GM21737 (cell line): ENCODE measurements around the gene AKAP6.

Experiments
- ATAC-seq: cut with Tn5 transposase; IDR thresholded peaks from one replicate; pipeline ENCODE4 v1.9.1; 2021; ENCODE audit warnings: mild to moderate bottlenecking, moderate library complexity; ENCODE audit not compliant: unreplicated experiment

AKAP6 gene

GRCh38 chr14:32618991-32619390 lies 289.9 kb downstream of the AKAP6 start:
- no peak for ATAC-seq

DNA sequence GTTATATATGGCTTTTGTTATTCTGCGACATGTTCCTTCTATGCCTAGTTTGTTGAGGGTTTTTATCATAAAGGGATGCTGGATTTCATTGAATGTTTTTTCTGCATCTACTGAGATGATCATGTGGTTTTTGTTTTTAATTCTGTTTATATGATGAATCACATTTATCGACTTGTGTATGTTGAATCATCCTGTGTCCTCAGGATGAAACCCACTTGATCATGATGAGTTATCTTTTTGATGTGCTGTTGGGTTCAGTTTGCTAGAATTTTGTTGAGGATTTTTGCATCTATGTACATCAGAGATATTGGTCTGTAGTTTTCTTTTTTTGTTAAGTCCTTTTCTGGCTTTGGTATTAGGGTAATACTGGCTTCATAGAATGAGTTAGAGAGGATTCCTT lies 291.2 kb downstream of the AKAP6 start:
- no peak for ATAC-seq

- ATAC-seq, result no peak
Observed at GRCh38 chr14:32620724-32621123, 291.6 kb downstream of the AKAP6 start.

DNA sequence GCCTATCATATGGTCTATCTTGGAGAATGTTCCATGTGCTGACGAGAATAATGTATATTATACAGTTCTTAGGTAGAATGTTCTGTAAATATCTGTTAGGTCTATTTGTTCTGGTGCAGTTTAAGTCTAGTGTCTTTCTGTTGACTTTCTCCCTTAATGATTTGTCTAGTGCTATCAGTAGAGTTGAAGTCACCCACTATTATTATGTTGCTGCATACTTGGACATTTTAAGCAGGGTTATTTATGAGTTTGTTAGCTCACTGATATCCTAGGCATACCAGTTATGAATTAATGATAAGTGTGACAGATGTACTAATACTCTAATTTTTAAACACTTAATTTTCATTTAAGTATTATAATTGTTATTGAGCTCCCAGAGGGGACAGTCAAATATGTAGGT lies 292.5 kb downstream of the AKAP6 start:
- ATAC-seq, result no peak

GRCh38 chr14:32622742-32623141 lies 293.6 kb downstream of the AKAP6 start:
- no peak for ATAC-seq

- no peak for ATAC-seq
Observed at GRCh38 chr14:32623300-32624093, 294.4 kb downstream of the AKAP6 start.

- no peak for ATAC-seq
Observed at GRCh38 chr14:32625211-32625610, 296.1 kb downstream of the AKAP6 start.

DNA sequence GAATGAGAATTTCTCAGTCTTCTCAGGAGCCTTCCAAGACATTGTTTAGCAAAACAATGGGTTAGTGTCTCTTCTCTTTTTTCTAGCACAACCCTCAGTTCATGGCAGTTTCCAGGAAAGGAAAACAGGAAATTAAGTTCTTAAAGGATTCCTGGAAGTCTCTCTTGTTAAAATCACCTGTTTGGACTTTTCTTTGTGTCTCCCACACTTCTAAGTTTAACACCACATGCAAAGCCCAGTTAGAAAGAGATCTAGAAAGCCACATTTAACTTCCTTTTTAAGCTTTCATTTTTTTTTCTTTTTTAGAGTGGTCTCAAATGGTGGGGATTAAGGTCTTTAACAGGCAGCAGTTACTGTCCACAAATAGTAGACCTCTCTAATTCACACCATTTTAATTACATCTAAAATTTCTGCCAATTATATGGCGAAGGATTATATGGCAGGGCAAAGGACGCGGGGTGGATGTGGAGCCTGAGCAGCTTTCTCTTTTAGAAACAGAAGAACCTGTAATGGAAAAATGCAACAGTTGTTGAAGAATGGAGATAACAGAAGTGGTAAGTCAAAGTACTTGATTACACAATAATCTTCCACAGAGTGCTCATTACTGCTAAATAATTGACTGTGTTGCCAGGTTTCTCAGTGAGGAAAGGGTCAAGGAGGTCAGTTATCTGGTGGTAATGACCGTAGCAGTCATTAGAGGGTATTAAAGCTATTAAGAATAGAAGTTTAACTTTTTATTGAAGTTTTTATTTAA lies 298.6 kb downstream of the AKAP6 start:
- ATAC-seq, result no peak

DNA sequence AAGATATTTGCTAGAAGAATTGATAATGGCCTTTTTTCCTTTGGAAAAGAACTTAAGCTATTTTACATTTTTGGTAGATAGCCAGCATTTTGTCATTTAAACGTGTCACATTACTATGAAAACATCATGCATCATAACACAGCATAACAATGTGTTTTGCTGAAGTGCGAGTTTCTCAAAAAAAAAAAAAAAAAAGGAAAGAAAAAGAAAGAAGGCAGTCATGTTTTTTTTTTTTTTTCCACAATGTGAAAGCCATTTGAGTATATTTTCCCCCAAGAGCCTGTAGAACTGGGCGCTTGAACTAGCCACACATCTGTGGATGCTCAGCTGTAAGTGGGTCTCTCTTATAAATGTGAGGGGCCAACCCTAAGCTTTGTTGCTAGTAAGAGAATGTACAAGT lies 300.1 kb downstream of the AKAP6 start:
- ATAC-seq, result no peak

DNA sequence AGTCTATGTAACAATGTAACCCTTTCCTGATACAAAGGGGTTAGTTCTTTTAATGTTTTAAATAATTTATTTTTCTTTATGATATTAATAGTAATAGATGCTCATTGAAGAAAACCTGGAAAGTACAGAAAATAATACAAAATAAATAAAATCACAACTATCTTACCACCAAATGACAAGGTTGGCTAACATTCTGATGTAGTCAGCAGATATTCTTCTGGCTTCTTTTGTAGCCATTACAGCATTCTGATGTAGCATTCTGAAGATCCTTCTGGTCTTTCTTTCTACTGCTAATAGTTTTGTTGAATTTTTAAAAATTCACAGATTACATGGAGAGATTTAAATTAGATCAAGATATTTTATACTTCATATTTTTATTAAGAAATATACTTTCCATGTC lies 301.6 kb downstream of the AKAP6 start:
- no peak for ATAC-seq

GRCh38 chr14:32633224-32633859 lies 304.2 kb downstream of the AKAP6 start:
- no peak for ATAC-seq

DNA sequence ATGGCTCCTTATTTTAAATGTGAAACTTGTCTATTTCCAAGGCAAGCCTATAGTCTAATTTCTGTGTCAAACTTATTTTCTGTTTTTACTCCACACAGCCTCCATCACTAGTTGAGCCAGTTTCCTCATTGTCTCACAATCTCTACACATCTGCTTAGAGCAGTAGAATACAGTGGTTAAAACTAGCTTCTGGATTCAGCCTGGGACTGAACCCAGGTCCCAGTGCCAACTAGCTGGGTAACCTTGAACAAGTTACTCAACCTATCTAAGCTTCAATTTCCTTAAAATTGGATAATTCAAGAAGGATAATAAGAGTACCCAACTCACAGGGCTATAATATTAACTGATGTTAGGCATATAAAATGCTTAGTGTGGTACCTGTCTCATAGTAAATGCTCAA lies 304.8 kb downstream of the AKAP6 start:
- no peak for ATAC-seq

DNA sequence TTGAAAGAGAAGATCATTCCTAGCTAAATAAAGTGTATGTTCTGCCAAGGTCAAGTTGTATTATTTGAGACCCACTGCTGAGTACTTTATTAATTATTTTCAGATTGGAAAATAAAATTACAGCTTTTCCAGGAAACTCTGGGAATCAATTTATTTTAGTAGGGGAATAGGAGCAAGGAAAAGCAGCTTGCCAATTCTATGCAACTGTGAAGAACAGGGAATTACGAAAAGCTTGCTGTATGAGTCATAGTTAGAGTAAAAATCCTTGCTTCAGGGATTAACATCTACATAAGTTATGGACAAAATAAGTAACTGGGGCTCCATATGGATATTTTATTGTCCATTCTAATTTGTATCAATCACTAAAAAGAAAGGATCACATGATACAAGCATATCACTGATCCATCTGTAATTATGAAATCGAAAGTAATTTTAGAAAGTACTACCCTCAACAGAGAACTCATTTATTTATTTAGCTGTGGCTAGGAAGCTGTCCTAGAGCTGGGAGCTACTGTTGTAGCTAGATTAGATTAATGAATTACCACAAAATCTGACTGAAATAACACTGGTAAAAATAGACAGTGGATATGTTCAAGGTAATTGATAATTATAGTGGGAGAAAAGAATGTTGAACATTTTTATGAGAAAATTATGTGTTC lies 306.1 kb downstream of the AKAP6 start:
- no peak for ATAC-seq

DNA sequence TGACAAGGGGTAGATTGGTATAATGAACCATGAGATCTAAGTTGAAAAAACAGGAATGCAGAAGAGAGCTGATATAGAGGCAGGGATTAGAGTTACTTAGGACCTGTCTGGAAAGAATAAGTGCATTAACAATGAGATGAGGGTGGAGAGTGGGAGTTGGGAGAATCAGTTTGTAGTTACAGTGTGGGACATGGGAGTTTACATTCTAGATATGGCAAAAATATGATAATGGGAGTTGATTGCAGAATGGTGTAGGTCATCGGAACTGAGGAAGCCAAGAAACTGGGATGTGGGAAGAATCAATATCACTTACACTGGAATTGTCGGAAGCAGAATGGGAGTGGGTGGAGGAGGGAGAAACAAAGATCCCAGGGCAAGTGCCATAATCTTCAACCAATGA lies 308.5 kb downstream of the AKAP6 start:
- ATAC-seq, result no peak

- no peak for ATAC-seq
Observed at GRCh38 chr14:32639208-32639607, 310.1 kb downstream of the AKAP6 start.

GRCh38 chr14:32645551-32645950 lies 316.5 kb downstream of the AKAP6 start:
- no peak for ATAC-seq

DNA sequence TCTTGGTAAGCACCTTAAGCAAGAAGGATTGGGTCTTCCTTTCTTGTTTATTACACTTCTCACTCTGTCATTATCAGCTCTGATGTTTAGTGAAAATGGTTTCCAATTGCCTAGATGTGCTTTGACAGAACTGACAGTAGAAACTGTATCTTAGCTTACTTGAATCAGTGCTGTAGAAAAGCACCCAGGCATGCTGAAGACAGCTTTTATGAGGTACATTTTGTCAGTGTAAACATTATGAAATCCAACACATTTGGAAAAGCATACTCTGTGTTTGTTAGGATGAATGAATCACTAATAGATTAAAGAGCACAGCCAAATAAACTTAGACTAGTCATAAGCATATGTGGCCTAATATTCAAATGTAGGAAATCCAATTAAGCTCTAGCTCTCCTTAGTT lies 319.3 kb downstream of the AKAP6 start:
- no peak for ATAC-seq

DNA sequence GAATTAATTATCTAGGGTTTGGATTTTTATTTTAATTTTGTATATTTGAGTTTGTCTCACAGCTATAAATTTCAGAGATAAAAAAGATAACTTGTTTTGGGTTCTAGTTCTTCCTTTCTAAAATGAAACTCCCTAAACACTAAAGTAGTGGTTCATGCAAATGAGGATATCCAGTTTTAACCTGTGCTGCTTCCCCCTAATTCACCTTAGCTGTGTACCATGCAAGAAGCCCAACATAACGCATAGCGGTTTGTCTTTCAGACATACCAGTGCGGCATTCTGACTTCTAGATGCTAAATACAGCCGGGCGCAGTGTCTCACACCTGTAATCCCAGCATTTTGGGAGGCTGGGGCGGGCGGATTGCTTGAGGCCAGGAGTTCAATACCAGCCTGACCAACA lies 320.9 kb downstream of the AKAP6 start:
- ATAC-seq, result no peak

DNA sequence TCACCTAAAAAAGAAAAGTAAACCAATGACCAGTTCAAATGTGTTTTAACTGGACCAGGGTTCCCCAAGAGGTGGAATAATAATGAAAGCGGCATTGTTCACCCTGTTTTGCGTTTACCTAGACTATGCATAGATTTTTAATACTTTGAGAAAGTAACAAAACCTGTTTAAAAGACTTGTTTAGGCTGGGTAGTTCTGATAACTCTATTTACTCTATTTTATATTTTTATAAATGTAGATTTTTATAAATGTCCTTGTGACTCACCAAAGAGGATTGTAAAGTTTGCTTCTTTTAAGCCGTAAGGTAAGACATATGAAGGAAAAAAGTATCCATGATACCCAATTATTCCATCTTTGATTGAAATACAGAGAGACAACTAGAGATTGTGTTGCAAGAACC lies 321.6 kb downstream of the AKAP6 start:
- no peak for ATAC-seq

GRCh38 chr14:32654106-32654505 lies 325.0 kb downstream of the AKAP6 start:
- ATAC-seq, result no peak

GRCh38 chr14:32656601-32657000 lies 327.5 kb downstream of the AKAP6 start:
- no peak for ATAC-seq
